ENCODE data around the gene FLNA. TPM values are rescaled to one million over a fixed set of nuclear protein-coding genes. Genes with fewer than 3 reads are reported as not detected.
A peak's percentile ranks its signal among the peaks of the same experiment; 100 is the strongest.

FLNA gene
- total and polyA plus RNA-seq, 2 of the 13 experiments (the other 11 are each of a cell fraction or from before 2014, with no cell fraction given): 83.4 to 174 TPM

- FAIRE-seq (no peak), DNase-seq (ENCODE audit: low spot score) (no peak), ATAC-seq (no peak)
- Histone ChIP-seq H3K9ac (ENCODE audit: insufficient read depth, low read depth, low read length) (no peak overlapping the region), H3K27ac (ENCODE audit: extremely low read length, insufficient read depth, low read length) (no peak overlapping the region), H2AFZ (ENCODE audit: low read length) (no peak overlapping the region), H3K4me3 (replicated peaks in 1 of 3; ENCODE audit: insufficient read depth in 1 of 3, low read depth in 2 of 3, low read length in 3 of 3) (no peak overlapping the region), H3K36me3 (replicated peaks in 1 of 2; ENCODE audit: control insufficient read depth in 1 of 2, insufficient read depth in 2 of 2, low read length in 2 of 2) (peaks cover 22 to 47% of the 10 kb centered on the region in 2 experiments; a peak in 4 of 5 replicates), H3K27me3 (ENCODE audit: control insufficient read depth in 1 of 2, insufficient read depth in 2 of 2, low read length in 2 of 2) (no peaks in the 10 kb centered on the region), H3K9me3 (ENCODE audit: low read length) (no peaks in the 10 kb centered on the region), H4K20me1 (ENCODE audit: insufficient read depth, low read length) (peaks cover 3% of the 10 kb centered on the region; the same call in 1 of the 2 replicates), H3K4me1 (ENCODE audit: insufficient read depth, low read length) (peaks cover 18% of the 10 kb centered on the region), H3K4me2 (ENCODE audit: low read depth, low read length) (no peak overlapping the region), H3K79me2 (ENCODE audit: insufficient read depth, low read length) (no peaks in the 10 kb centered on the region)
- TF ChIP-seq AGO2 (optimal IDR thresholded peaks at IDR 0.05; ENCODE audit: low read depth, low read length) (peak; percentile 10), RBFOX2 (IDR thresholded peaks at IDR 0.05; ENCODE audit: low read depth, low read length) (peak; percentile 22; the same call in 1 of the 2 replicates), CEBPG (CRISPR knock-in tag; IDR thresholded peaks at IDR 0.05) (no peak), RXRB (CRISPR knock-in tag; IDR thresholded peaks at IDR 0.05; ENCODE audit: borderline replicate concordance) (no peak), ZNF768 (CRISPR knock-in tag; IDR thresholded peaks at IDR 0.05) (no peak)
- in situ Hi-C loops (cut with HindIII; ENCODE audit: extremely low pct_ligation_motif_present, low pct_unique_long_range_greater_than_20kb): no loop called here
- ChIA-PET CTCF (ENCODE audit: low intra/inter-chr PET ratio, low total read pairs) (no interaction called here), POLR2A (no interaction called here)
- intact Hi-C loops (cut with micrococcal nuclease; ENCODE audit: unreplicated experiment): no loop called here
- BruUV-seq (replicated peaks): no TSS peak
- WGBS (ENCODE audit: low lambda C conversion rate): 100% methylated on average over 1 of the region's 34 CpGs
Observed at GRCh38 chrX:154360155-154360713, 14.2 kb downstream of the FLNA start.

- Histone ChIP-seq H4K20me1 (ENCODE audit: insufficient read depth, low read length) (peaks cover 3% of the 10 kb centered on the region; the same call in 1 of the 2 replicates), H3K4me3 (replicated peaks in 1 of 3; ENCODE audit: insufficient read depth in 1 of 3, low read depth in 2 of 3, low read length in 3 of 3) (no peak overlapping the region), H3K27me3 (ENCODE audit: control insufficient read depth in 1 of 2, insufficient read depth in 2 of 2, low read length in 2 of 2) (no peaks in the 10 kb centered on the region), H3K4me2 (ENCODE audit: low read depth, low read length) (no peak overlapping the region), H2AFZ (ENCODE audit: low read length) (no peak overlapping the region), H3K9ac (ENCODE audit: insufficient read depth, low read depth, low read length) (no peak overlapping the region), H3K27ac (ENCODE audit: extremely low read length, insufficient read depth, low read length) (no peak overlapping the region), H3K79me2 (ENCODE audit: insufficient read depth, low read length) (no peaks in the 10 kb centered on the region), H3K4me1 (ENCODE audit: insufficient read depth, low read length) (peaks cover 18% of the 10 kb centered on the region), H3K36me3 (replicated peaks in 1 of 2; ENCODE audit: control insufficient read depth in 1 of 2, insufficient read depth in 2 of 2, low read length in 2 of 2) (peaks cover 23 to 53% of the 10 kb centered on the region in 2 experiments; a peak in 4 of 5 replicates), H3K9me3 (ENCODE audit: low read length) (no peaks in the 10 kb centered on the region)
- DNase-seq (ENCODE audit: low spot score) (no peak), ATAC-seq (no peak), FAIRE-seq (no peak)
- TSS peak; percentile 38 for BruUV-seq (replicated peaks)
- ChIA-PET POLR2A (no interaction called here), CTCF (ENCODE audit: low intra/inter-chr PET ratio, low total read pairs) (no interaction called here)
- 90% methylated on average over 2 of the region's 41 CpGs for WGBS (ENCODE audit: low lambda C conversion rate)
- in situ Hi-C loops (cut with HindIII; ENCODE audit: extremely low pct_ligation_motif_present, low pct_unique_long_range_greater_than_20kb): no loop called here
- intact Hi-C loops (cut with micrococcal nuclease; ENCODE audit: unreplicated experiment): no loop called here
- TF ChIP-seq AGO2 (optimal IDR thresholded peaks at IDR 0.05; ENCODE audit: low read depth, low read length): peak; percentile 49
- TF ChIP-seq ZBTB10 (CRISPR knock-in tag; IDR thresholded peaks at IDR 0.05; ENCODE audit: borderline replicate concordance): no peak
- no peak for TF ChIP-seq ZNF773 (CRISPR knock-in tag; IDR thresholded peaks at IDR 0.05; ENCODE audit: borderline replicate concordance)
- TF ChIP-seq E2F1 (CRISPR knock-in tag; IDR thresholded peaks at IDR 0.05): no peak
- TF ChIP-seq PAX8 (CRISPR knock-in tag; IDR thresholded peaks at IDR 0.05; ENCODE audit: borderline replicate concordance): no peak
- no peak for TF ChIP-seq ZBTB3 (CRISPR knock-in tag; IDR thresholded peaks at IDR 0.05; ENCODE audit: borderline replicate concordance, low read depth)
- no peak for TF ChIP-seq PREB (CRISPR knock-in tag; IDR thresholded peaks at IDR 0.05)
- no peak for TF ChIP-seq XBP1 (CRISPR knock-in tag; IDR thresholded peaks at IDR 0.05)
Observed at GRCh38 chrX:154359362-154360154, 14.9 kb downstream of the FLNA start.

Measured in HepG2 (cell line).